Ascending aorta (tissue), 2 donors: Measurements from ENCODE around the gene ITIH6. TPM values are rescaled to one million over a fixed set of nuclear protein-coding genes. Genes with fewer than 3 reads are reported as not detected.

Source experiments
- DNase-seq, 2 donors: peaks; one replicate each; pipeline ENCODE4 v3.0.0-alpha.2; 2019; ENCODE audit warnings: low spot score in 2 of 2
- H3K27ac ChIP-seq, 2 donors: fragments of 200-600 bp; sonication (generic); one replicate each; pipeline ENCODE4 v1.5.1; 2016 to 2017; ENCODE audit warnings: mild to moderate bottlenecking in 1 of 2
- H3K27me3 ChIP-seq: fragments of 200-600 bp; sonication (generic); one replicate; pipeline ENCODE4 v1.5.1; 2017
- H3K36me3 ChIP-seq, 2 donors: fragments of 200-600 bp; sonication (generic); one replicate each; pipeline ENCODE4 v1.5.1; 2016
- H3K4me1 ChIP-seq, 2 donors: fragments of 200-600 bp; sonication (generic); one replicate each; pipeline ENCODE4 v1.5.1; 2016 to 2017; ENCODE audit warnings: mild to moderate bottlenecking in 1 of 2
- H3K4me3 ChIP-seq, 2 donors: fragments of 200-600 bp; sonication (generic); one replicate each; pipeline ENCODE4 v1.5.1; 2016 to 2017; ENCODE audit warnings: mild to moderate bottlenecking in 1 of 2
- H3K9me3 ChIP-seq, 2 donors: fragments of 200-600 bp; sonication (generic); one replicate each; pipeline ENCODE4 v1.5.1; 2016
- intact Hi-C: fragments of 100-400 bp; cut with DNase I; formaldehyde crosslinking; loops from one replicate; pipeline ENCODE4 v1.15.1; 2023
- total RNA-seq: library from RNA; depleted of rRNA; stranded (reverse); fragments of >200 nt; gene quantifications from one replicate; pipeline ENCODE4 v1.1.0, GENCODE V29; 2016
- TF ChIP-seq, protein P1 (sequence below), 3 experiments: fragments of 200-600 bp in 2 of 3; fragments of 450-650 bp in 1 of 3; sonication (generic) in 2 of 3; IDR thresholded peaks; one replicate each; pipeline ENCODE4 v1.5.1; 2016 to 2019; ENCODE audit warnings: antibody characterized with exemption in 3 of 3, mild to moderate bottlenecking in 1 of 3, moderate library complexity in 1 of 3

ITIH6 gene
- total RNA-seq, 1 donor from 2014 or later, result not detected

DNA sequence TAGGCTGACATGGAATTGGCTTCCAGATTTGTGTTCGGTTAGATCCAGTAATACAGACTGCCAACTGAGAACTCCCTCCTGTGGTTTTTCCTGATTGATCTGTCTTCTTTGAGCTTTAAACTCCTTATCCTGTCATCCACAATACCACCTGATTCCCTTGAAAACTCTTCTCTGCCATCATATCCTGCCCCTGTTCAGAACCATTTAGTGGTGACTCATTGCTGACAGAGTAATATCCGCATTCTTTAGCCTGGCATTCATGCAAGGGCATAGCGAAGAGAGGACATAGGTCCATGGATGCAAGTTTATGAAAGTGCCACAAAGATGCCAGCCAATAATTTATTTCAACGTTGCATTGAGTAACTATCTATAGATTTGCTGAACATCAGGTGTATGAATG is 76.6 kb downstream of the ITIH6 start:
- no peaks in the 10 kb centered on the region for H3K9me3 ChIP-seq
- H3K27me3 ChIP-seq, result no peaks in the 10 kb centered on the region
- H3K27ac ChIP-seq, result no peak overlapping the region
- no peaks in the 10 kb centered on the region for H3K4me1 ChIP-seq
- H3K36me3 ChIP-seq, result no peaks in the 10 kb centered on the region
- intact Hi-C loops, result no loop called here
- H3K4me3 ChIP-seq, result no peak overlapping the region
- no peak for DNase-seq
- TF ChIP-seq, protein P1, sequence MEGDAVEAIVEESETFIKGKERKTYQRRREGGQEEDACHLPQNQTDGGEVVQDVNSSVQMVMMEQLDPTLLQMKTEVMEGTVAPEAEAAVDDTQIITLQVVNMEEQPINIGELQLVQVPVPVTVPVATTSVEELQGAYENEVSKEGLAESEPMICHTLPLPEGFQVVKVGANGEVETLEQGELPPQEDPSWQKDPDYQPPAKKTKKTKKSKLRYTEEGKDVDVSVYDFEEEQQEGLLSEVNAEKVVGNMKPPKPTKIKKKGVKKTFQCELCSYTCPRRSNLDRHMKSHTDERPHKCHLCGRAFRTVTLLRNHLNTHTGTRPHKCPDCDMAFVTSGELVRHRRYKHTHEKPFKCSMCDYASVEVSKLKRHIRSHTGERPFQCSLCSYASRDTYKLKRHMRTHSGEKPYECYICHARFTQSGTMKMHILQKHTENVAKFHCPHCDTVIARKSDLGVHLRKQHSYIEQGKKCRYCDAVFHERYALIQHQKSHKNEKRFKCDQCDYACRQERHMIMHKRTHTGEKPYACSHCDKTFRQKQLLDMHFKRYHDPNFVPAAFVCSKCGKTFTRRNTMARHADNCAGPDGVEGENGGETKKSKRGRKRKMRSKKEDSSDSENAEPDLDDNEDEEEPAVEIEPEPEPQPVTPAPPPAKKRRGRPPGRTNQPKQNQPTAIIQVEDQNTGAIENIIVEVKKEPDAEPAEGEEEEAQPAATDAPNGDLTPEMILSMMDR (IDR thresholded peaks at IDR 0.05), result no peak

DNA sequence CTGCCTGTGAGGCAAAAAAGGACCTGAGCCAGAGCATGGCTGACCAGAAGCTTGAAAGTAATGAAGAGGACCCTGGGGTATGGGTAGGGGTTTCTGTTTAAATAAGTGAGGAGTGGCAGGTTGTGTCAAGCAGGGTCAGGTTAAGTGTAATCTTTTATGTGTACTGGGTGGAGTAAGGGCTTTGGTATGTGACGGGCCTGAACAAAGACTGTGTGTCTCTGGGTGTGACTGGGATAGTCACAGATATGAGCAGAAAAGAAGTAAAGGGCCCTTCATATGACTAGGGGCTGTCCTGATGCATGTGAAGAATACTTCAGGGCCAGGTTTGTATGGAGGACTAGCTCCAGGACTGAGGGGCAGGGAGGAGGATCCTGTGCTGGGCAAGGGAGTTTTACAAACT is 82.4 kb downstream of the ITIH6 start:
- DNase-seq, result no peak
- H3K9me3 ChIP-seq, result no peaks in the 10 kb centered on the region
- no peak overlapping the region for H3K4me3 ChIP-seq
- intact Hi-C loops, result no loop called here
- TF ChIP-seq, protein P1 (IDR thresholded peaks at IDR 0.05), result no peak
- no peaks in the 10 kb centered on the region for H3K27me3 ChIP-seq
- no peaks in the 10 kb centered on the region for H3K36me3 ChIP-seq
- H3K27ac ChIP-seq, result no peak overlapping the region
- H3K4me1 ChIP-seq, result no peaks in the 10 kb centered on the region

- H3K9me3 ChIP-seq, result no peaks in the 10 kb centered on the region
- intact Hi-C loops, result no loop called here
- H3K4me1 ChIP-seq, result no peaks in the 10 kb centered on the region
- H3K27ac ChIP-seq, result no peak overlapping the region
- H3K27me3 ChIP-seq, result no peaks in the 10 kb centered on the region
- TF ChIP-seq, protein P1 (IDR thresholded peaks at IDR 0.05), result no peak
- H3K4me3 ChIP-seq, result no peak overlapping the region
- H3K36me3 ChIP-seq, result no peaks in the 10 kb centered on the region
- DNase-seq, result no peak
These were observed 83.6 kb downstream of the ITIH6 start for GRCh38 chrX:54714424-54714823.

- intact Hi-C loops, result no loop called here
- Histone ChIP-seq H3K4me3 (no peak overlapping the region), H3K27me3 (no peaks in the 10 kb centered on the region), H3K36me3 (no peaks in the 10 kb centered on the region), H3K27ac (no peak overlapping the region), H3K9me3 (no peaks in the 10 kb centered on the region), H3K4me1 (no peaks in the 10 kb centered on the region)
- TF ChIP-seq, protein P1 (IDR thresholded peaks at IDR 0.05), result no peak
- DNase-seq, result no peak
These were observed 86.3 kb downstream of the ITIH6 start for GRCh38 chrX:54711735-54712134.

GRCh38 chrX:54710920-54711319 is 87.1 kb downstream of the ITIH6 start:
- no peak for DNase-seq
- no peaks in the 10 kb centered on the region for H3K4me1 ChIP-seq
- TF ChIP-seq, protein P1 (IDR thresholded peaks at IDR 0.05), result no peak
- no peaks in the 10 kb centered on the region for H3K9me3 ChIP-seq
- H3K27ac ChIP-seq, result no peak overlapping the region
- no peaks in the 10 kb centered on the region for H3K36me3 ChIP-seq
- no peak overlapping the region for H3K4me3 ChIP-seq
- intact Hi-C loops, result no loop called here
- H3K27me3 ChIP-seq, result no peaks in the 10 kb centered on the region

DNA sequence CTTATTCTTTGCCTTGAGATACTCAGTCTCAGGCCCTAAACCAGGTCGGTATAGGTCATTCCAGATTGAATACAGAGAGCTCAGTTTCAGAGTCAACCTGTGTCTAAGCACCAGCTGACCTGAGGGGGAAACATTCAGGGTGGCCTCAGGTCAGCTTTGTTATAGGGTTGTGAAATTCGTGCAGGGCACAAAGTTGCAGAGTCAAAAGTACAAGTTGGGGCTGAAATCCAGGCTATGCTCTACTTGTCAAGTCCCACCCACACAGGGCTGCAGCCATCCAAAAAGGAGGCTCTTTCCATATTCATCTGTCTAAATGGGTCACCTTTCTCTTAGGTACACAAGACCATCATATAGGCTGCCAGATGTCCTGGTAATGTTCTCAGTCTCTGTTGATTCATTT is 89.7 kb downstream of the ITIH6 start:
- Histone ChIP-seq H3K4me1 (no peaks in the 10 kb centered on the region), H3K9me3 (no peaks in the 10 kb centered on the region), H3K36me3 (no peaks in the 10 kb centered on the region), H3K4me3 (no peak overlapping the region), H3K27ac (no peak overlapping the region), H3K27me3 (no peaks in the 10 kb centered on the region)
- TF ChIP-seq, protein P1 (IDR thresholded peaks at IDR 0.05), result no peak
- DNase-seq, result no peak
- intact Hi-C loops, result no loop called here
